ENCODE measurements around the gene PCGF6.
"Not testable (repeated sequence)": the region's sequence is repeated elsewhere in the genome, so short reads cannot be mapped to it uniquely, and the experiment has no call there.

The PCGF6 gene, protein sequence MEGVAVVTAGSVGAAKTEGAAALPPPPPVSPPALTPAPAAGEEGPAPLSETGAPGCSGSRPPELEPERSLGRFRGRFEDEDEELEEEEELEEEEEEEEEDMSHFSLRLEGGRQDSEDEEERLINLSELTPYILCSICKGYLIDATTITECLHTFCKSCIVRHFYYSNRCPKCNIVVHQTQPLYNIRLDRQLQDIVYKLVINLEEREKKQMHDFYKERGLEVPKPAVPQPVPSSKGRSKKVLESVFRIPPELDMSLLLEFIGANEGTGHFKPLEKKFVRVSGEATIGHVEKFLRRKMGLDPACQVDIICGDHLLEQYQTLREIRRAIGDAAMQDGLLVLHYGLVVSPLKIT

DNA sequence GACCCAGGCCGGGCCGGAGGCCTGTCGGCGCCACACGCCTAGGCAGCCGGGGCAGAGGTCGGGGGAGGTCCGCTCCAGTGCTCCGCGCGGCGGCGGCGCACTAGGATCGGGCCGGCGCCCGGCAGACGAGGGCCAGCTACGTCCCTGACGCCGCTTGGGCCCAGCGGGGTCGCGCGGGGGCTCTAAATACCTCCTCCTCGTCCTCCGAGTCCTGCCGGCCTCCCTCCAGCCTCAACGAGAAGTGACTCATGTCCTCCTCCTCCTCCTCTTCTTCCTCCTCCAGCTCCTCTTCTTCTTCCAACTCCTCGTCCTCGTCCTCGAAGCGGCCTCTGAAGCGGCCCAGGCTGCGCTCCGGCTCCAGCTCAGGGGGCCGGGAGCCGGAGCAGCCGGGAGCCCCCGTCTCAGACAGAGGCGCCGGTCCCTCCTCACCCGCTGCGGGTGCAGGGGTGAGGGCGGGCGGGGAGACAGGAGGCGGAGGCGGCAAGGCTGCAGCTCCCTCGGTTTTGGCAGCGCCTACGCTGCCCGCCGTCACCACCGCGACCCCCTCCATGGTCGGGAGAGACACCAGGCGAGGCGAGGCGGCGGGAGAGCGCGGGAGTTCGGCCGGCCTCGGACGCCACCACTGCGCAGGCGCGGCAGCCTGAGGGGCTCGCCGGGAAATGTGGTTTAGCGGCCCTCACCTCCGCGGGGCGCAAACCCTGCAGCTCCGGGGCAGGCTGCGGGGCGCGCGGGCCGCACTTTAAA is at the start of gene PCGF6:
TSS of gene PCGF6 (minus strand) at position 624 of the 744 bp plus-strand sequence. CDS start at position 550, 74 bp downstream.
- peak; percentile 67 for DNase-seq

DNA sequence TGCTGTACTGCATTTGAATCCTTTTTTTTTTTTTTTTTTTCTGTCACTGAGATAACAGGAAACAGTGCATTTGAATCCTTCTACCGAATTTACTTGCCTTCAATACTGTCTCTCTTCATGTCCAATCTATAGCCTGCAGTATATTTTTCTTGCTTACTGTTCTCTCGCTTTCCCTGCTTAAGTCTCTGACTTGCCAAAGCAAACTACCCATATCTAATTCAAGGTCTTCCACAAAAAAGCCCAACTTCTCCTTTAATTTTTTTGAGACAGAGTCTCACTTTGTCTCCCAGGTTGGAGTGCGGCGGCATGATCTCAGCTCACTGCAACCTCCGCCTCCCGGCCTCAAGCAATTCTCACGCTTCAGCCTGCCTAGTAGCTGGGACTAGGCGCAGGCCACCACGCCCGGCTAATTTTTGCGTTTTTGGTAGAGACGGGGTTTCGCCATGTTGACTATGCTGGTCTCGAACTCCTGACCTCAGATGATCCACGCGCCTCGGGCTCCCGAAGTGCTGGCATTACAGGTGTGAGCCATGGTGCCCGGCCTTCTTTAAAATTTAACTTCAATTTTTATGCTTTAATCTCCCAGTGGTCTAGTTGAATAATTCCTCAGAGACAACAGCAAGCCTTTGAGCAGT is 46.4 kb upstream of the PCGF6 start:
- no peak for DNase-seq

DNA sequence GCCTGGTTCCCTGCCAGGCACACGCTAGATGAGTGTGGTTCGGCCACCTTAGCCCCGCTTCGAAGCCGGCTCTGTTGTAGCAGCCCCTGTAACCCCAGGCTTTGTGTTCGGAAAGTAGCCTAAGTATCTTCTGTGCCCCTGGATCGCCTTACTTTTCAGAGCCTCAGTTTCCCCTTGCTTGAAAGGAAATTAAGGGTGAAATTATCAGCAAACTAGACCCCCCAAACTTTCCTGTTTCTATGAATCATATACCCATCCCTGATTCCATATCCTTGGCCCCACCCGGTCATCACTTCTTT is 45.8 kb upstream of the PCGF6 start:
- DNase-seq: no peak

DNA sequence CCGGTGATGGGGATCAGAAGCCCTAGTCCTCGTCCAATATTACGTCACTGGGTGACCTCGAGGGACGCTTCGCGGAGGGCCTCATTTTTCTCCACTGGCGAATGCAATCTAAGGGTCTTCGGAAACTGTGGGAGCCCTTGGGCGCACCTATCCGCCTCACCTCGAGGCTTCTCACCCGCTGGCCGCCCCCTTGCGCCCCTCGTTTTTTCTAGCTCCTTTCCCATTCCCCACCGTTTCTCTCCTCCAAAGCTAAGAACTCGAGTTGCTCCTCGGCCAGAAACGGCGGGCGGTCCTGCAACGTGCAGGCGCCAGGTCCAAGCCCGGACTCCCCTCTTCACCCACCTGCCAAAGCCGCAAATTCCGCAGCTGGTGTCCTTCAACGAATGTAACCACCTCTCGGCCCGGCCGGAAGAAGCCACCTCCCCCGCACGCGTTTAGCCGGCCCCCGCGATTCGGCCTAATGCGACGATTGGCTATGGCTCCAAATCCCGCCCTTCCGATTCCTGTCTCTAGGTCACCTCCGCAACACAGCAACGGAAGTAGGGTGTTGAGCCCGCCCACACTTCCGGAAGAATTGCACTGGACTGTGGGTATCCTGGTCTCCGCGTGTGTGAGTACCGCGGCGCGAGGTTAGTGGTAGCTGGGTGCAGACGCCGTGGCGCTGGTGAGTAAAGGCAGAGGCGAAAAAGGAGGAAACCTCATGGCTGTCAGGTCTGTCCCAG is 45.3 kb upstream of the PCGF6 start, which contains the start of the genes ATP5MK and PDCD11:
TSS of gene ATP5MK (minus strand) at position 409 of the 722 bp plus-strand sequence. CDS start 4,018 bp downstream, outside the sequence.
TSS of gene PDCD11 (plus strand) at position 560 of the 722 bp plus-strand sequence. CDS start 1,801 bp downstream, outside the sequence.
- peak; percentile 93 for DNase-seq

DNA sequence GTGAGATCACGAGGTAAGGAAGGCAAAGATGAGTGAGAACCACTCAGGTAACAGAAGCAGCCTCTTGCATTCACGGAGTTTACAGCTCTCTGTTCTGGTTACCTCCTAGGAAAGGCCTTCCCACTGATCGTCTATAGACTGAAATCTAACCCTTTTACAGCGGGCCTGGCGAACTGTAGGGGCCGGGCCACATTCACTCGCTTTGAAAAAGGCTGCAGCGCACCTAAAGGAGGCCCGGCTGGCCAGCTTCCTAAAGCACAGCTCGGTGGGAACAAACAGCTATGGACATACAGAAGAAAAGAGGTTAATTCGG is 44.8 kb upstream of the PCGF6 start:
- DNase-seq: no peak

DNA sequence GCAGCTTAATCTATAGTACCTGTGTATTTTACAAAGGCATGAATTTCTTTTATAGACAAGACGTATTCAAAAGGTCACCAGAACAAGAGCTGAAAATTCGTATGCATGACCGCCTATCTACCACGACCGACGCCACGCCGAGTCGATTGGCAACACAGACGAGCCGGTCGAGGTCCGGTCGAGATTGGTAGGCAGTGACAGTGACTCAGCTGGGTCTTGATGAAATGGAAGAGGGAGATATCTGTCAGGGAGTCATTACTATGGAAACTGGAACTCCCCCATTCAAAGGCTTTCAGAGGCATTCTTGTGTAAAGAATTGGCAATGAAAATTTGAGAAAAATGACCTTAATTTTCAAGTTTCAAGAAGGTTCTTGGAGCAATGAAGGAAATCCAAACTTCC is 43.2 kb upstream of the PCGF6 start:
- no peak for DNase-seq

DNA sequence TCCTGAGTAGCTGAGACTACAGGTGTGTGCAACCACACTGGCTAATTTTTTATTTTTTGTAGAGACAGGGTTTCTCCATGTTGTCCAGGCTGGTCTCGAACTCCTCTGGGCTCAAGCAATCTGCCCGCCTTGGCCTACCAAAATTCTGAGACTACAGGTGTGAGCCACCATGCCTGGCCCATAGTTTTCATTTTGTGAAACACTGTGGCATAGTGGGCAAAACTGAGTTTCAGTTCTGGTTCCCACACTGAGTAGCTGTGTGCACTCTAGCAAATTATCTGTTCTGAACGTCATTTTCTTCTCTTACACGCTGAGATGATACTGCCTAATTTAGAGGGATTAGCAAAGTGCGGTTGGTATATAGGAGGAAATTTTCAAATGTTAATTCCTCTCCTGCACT is 31.8 kb upstream of the PCGF6 start:
- DNase-seq: no peak

DNA sequence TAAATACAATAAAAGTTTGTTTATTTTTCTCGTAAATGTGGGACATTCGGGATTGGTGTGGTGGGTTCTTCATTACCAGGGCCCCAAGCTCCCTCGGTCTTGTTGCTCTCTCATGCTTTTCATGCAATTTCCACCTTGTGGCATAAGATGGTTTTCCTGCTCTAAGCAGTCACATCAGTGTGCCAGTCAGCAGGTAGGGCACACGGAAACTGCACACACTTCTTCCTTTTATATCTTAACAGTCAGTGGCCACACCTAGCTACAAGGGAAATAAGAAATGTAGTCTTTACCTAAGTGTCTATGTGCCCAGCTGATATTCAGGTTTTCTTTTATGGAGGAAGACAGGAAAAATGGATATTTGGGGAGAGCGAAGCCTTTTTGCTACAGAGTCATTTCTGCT is 23.3 kb upstream of the PCGF6 start:
- no peak for DNase-seq

DNA sequence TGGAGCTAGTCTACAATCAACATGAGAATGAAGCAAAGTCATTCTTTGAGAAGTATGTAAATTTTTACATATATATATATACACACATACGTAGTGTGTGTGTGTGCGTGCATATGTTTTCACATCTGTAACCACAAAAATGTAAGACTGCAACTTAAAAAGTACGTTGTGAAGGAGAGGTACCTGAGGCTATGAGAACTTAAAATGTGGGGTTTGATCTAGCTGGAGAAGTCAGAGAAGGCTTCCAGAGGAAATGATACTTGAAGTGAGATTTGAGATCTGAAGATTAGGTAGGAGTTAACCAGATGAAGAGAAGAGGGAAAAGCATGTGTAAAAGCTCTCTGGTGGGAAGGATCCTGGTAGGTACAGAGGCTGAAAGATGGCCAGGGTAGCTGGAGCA is 22.6 kb upstream of the PCGF6 start:
- DNase-seq: no peak

DNA sequence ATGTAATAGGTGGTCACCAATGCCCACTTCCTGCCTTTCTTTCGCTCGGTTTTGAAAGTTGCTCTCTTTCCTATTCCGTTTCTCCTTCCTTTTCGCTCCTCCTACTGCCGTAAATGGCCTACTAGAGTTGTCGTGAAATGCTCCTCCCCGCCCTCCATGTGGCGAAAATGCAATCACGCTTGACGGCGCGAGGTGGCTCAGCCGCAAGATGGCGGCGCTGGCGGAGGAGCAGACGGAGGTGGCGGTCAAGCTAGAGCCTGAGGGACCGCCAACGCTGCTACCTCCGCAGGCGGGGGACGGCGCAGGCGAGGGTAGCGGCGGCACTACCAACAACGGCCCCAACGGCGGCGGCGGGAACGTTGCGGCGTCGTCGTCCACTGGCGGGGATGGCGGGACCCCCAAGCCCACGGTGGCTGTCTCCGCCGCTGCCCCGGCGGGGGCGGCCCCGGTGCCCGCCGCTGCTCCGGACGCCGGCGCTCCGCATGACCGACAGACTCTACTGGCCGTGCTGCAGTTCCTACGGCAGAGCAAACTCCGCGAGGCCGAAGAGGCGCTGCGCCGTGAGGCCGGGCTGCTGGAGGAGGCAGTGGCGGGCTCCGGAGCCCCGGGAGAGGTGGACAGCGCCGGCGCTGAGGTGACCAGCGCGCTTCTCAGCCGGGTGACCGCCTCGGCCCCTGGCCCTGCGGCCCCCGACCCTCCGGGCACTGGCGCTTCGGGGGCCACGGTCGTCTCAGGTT is 17.0 kb upstream of the PCGF6 start, which contains the start of gene TAF5:
TSS of gene TAF5 (plus strand) at position 195 of the 737 bp plus-strand sequence. CDS start at position 209, 14 bp downstream.
- peak; percentile 86 for DNase-seq

DNA sequence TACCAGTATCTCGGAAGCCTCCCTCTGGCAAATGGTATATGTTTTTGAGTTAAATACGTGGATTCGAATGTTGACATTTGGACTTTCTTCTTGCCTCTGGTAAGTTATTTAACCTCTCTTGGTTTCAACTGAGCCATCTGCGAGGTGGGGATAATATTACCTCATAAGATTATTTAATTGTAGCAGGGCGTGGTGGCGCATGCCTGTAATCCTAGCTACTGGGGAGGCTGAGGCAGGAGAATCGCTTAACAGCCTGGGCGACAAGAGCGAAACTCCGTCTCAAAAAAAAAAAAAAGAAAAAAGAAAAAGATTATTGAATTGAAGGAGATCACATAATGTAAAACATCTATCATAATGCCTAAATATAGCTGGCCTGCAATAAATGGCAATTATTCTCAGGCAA is 16.4 kb upstream of the PCGF6 start:
- no peak for DNase-seq

DNA sequence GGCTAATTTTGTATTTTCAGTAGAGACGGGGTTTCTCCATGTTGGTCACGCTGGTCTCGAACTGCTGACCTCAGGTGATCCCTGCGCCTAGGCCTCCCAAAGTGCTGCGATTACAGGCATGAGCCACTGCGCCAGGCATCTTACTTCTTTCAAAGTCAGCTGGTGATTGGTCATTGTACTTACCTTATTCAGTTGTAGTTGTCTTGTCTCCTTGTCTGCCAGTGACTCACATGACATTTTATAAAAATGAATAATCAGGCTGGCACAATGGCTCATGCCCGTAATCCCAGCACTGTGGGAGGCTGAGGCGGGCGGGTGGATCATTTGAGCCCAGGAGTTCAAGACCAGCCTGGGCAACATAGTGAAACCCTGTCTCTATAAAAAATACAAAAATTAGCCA is 9.9 kb upstream of the PCGF6 start:
- DNase-seq: not testable (repeated sequence)

DNA sequence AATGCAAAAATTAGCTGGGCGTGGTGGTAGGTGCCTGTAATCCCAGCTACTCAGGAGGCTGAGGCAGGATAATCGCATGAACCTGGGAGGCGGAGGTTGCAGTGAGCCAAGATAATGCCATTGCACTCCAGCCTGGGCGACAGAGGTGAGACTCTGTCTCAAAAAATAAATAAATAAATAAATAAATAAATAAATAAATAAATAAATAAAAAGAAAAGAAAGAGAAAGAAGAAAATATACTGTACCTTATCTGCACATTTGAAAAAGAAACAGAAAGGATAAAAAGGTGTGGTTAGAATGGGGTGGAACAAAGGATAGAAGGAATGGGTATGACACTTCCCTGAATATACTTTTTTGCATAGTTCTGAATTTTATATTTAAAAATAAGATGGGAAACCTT is 8.6 kb upstream of the PCGF6 start:
- not testable (repeated sequence) for DNase-seq

DNA sequence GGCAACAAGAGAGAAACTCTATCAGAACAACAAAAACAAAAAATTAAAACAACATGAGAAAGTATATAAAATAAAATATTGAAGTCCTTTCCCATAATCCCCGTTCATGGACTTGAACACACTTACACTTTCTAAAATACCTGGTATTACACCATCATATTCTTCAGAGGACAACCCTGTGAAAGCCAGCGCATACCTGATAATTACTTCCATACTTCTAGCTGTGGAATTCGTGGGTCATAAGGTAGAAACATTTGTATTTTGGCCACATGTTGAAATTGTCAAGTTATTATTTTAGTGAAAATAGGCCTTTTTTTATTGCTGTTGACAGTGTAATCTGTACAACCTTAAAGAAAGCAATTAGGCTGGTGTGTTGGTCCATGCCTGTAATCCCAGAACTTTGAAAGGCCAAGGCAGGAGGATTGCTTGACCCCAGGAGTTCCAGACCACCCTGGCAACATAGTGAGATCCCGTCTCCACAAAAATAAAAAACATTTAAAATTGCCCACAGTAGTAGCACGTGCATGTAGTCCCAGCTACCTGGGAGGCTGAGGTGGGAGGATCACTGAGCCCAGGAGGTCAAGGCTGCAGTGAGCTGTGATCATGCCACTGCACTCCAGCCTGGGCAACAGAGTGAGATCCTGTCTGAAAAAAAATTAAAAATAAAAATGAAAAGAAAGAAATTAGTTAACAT is 5.1 kb upstream of the PCGF6 start:
- no peak for DNase-seq

DNA sequence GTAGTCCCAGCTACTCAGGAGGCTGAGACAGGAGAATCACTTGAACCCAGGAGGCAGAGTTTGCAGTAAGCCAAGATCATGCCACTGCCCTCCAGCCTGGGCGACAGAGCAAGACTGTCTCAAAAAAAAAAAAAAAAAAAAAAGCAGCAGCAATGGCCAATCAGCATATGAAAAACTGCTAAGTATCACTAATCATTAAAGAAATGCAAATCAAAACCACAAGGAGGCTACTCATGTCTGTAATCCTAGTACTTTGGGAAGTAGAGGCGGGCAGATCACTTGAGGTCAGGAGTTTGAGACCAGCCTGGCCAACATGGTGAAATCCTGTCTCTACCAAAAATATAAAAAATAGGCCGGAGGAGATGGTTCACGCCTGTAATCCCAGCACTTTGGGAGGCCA is 3.6 kb upstream of the PCGF6 start:
- not testable (repeated sequence) for DNase-seq

DNA sequence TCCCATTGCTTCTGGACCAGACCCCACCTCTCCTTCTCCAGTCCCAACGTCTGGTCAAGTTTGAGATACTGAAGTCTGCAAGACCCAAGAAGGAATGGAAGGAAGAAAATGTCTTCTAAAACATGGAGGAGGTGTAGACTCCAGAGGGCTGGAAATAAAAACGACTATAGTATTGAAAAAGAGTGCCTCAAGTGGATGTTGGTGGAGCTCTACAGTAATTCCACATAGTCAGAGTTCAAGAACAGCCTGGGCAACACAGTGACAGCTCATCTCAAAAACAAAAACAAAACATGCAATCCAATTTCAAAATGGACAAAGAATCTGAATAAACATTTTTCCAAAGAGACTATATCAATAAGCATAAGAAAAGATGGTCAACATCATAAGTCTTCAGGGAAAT is 2.3 kb upstream of the PCGF6 start:
- DNase-seq: no peak

DNA sequence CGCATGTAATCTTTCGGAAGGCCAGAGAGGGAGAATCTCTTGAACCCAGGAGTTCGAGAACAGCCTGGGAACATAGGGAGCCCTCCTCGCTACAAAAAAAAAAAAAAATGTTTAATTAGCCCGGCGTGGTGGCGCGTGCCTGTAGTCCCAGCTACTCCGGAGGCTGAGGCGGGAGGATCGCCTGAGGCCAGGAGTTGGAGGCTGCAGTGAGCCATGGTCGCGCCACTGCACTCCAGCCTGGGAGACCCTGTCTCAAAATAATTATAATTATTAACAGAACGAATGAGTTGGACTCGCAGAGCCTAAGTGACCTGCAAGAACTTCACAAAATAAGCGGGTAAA is 794 bp downstream of the PCGF6 start:
- no peak for DNase-seq

DNA sequence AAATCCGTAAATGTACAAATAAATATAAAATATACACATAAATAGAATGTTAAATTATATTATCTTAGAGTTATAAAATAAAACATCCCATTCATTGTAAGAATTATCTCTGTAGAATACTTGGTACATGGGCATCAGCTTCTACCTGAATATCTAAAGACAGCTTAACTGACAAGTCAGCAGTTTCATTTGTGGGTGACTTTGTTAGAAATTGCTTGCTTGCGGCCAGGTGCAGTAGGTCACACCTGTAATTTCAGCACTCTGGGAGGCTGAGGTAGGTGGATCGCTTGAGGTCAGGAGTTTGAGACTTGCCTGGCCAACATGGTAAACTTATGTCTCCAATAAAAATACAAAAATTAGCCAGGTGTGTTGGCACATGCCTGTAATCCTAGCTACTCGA is 14.6 kb downstream of the PCGF6 start:
- no peak for DNase-seq

DNA sequence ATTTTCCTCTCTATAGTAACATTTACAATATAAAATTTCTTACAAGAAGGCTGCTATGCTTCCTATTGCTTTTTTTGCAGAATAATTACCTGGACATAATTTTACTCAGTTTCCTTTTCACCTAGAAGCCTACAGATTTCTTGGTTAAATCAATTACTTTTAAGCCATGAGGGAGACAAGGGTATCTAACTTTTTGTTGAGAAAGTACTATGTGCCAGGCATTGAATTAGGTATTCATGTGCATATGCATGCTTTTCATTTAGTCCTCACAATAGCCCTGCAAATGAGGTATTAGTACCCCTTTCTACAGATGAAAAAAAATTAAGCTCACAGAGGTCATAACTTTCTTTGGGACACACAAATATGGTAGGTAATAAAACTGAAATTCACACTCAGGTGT is 16.4 kb downstream of the PCGF6 start:
- no peak for DNase-seq

DNA sequence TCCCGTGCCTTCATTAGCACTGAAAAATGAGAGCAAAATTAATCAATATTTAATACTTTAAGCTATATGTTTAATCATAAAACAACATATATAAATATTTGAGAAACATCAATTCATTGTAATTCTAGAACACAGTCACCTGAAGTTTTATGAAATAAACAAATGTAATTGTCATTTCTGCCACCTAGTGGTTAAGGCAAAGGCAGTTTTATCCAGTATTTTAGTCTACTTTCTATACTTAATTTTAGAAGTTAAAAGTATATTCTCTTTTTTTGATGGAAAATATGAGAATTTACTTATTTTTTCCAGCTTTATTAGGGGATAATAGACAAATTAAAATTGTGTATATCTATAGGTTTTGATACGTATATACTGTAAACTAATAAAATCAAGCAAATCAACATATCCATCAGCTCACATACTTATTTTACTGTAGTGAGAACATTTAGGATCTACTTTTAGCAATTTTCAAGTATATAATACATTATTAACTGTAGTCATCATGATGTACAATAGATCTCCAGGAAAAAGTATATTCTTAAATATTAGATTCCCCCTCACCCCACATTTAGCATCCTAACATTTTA is 16.9 kb downstream of the PCGF6 start:
- DNase-seq: no peak

DNA sequence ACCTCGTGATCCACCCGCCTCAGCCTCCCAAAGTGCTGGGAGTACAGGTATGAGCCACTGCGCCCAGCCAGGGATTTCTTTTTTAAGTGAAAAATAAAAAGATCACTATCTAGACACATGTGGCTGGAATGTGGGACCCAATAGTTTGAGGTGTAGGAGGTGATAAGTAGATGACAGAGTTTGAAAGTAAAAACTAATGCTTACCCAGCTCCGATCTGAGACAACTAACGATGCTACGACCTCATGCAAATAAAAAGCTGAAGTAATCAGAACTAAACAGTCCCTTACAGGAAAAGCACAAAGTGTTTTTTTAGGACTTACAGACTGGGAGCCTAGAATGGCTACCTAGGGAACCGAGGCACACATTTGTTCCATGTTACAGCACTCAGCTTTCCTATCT is 23.0 kb downstream of the PCGF6 start:
- DNase-seq: no peak

DNA sequence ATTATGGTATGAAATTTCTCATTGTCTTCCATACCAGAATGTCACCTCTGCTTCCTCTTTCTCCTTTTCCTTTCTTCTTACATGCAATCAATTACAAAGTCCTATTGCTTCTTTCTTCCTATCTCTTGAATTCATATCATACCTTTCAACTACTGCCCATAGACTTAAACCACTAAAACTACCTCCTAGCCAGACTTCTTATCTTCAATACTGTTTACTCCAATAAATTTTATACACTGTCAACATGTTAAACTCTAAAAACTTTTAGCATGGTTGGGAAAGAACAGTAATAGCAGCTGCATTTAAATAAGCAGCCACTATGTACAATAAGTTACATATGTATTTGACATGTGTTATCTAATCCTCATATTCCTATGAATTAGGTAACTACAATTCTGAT is 34.9 kb downstream of the PCGF6 start:
- DNase-seq: no peak

All from activated CD8-positive, alpha-beta memory T cell treated with anti-CD3 and anti-CD28 coated beads, Interleukin-2, amount 50 U/mL, for 4 hours (primary cell).